NCI-H2196 (cell line): ENCODE measurements around the gene PRKCB.

Experiments used
- DNase-seq: peaks from one replicate; lab custom pipeline; 2025; ENCODE audit not compliant: unreplicated experiment; lab: John Stamatoyannopoulos, UW

The PRKCB gene

GRCh38 chr16:23962001-23962400, 126.2 kb downstream of the PRKCB start:
- DNase-seq, result no peak

DNA sequence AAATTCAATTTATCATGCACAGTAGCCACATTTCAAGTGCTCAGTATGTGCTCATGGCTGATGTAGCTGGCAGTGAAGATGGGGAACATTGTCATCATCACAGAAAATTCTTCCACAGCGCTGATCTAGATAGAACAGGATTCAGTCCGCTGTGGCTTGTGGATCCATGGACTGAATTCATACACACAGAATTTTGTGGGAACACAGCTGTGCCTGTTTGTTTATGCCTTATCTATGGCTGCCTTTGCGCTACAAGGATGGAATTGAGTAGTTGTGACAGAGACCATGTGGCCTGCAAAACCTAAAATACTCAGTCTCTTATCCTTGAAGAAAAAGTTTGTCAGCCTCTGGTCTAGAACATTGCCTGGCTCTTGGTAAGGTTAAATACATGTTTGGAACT, 128.4 kb downstream of the PRKCB start:
- DNase-seq, result no peak

DNA sequence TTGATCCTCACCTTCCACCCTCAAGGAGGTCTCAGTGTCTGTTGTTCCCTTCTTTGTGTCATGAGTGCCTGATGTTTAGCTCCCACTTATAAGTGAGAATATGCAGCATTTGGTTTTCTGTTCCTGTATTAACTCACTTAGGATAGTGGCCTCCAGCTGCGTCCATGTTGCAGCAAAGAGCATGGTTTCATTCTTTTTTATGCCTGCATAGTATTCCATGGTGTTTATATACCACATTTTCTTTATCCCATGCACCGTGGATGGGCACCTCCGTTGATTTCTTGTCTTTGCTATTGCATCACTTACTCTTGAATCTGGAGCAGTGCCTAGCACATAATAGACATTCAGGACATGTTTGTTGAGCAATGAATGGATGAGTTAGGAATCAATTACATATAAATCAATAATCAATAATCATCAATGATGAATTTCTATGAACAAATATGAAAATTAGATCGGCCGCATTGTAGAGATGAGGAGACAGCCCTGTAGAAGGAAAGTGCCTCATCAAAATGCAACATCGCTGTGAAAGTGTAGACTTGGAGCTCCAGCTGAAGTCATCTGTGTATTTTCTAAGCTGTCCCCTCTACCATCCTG, 129.5 kb downstream of the PRKCB start:
- DNase-seq, result no peak

GRCh38 chr16:23966597-23967394, 131.0 kb downstream of the PRKCB start:
- no peak for DNase-seq

- DNase-seq, result no peak
These were observed 132.0 kb downstream of the PRKCB start for GRCh38 chr16:23967775-23968174.

- DNase-seq, result no peak
These were observed 132.4 kb downstream of the PRKCB start for GRCh38 chr16:23968176-23968575.

DNA sequence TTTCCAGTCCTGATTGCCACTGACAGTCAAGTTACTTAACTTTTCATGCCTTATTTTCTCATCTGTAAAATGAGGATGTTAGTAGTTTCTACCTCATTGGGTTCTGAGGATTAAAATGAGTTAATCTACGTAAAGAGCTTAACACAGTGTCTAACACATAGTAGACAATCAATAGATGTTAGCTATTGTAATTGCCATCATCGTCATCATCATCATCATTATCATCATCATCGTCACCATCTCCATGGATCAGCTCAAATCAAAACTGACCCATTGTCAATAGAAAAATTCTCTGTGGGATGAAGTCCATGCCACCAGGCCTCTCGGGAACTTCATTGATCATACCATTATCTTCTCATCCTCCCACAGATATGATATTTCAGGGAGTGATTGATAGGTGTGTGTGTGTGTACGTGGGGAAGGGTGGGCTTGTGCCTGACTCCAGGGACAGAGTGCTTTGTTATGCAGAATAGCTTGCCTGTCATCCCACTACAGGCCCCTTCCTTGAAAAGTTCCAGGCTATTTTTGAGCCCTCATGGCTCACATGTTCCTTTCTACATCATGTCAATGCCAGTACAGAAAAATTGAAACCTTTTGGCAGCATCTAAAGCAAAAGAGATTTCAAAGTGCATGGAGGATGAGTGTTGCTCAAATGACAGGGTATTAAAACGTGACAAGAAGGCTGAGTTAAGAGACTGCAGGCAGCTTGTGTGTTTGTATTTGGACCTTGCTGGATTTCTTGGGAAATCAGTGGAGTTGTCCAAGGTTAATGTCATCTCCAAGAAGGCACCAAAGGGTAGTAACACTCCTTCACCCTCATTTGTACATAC, 133.9 kb downstream of the PRKCB start:
- DNase-seq, result no peak

DNA sequence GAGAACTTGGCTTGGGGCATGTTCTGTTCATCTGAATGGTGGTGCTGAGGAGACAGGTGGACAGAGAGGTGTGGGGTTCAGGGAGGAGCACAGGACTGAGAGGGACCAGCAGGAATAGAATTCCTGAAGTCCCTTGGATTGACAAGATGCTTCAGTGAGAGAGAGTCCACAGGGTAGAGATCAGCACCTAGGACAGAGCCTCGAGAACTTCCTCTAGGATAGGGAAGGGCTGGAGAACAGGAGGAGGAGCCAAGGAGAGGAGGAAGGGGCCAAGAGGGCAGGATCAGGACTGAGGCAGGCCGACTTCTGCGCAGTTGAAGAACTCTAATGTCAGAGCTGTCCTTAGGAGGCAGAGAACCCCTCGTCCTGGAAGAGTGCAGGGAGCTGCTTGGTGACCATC, 138.4 kb downstream of the PRKCB start:
- no peak for DNase-seq

DNA sequence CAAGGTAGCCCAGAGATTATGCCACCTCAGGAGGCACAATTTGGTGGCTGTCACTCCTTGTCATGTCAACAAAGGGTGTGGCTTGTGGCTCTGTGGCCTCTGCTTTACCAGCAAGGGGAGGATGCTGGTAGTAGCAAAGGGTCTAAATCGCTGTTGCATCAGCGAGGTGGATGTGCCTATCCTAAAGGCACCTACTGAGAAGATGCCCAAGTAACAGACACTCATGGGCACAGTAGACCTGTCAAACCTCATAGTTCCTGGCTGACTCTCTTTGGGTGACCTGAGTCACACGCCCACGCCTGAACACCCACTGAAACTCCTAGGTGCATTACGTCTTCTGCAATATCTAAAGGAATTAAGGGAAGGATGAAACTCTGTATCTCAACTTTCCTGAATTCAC, 139.5 kb downstream of the PRKCB start:
- DNase-seq, result no peak

GRCh38 chr16:23976091-23976490, 140.3 kb downstream of the PRKCB start:
- DNase-seq, result no peak

DNA sequence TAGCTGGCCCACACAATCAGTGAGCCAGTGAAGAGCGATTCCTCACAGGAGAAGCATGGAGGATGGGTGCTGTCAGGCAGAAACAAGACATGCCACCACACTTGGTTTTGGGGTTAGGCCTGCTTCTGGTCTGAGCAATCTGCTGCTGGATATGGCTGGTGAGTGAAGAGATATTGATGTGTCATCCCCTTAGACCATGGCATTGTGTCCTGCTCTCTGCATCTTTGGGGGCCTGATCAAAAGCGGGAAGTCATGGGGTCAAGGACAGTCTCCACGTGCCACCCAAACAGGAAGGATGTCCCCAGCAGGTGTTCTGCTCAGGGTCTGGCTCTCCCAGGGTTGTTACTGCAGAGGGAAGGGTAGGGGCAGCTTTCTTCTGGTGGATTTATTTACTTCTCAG, 140.7 kb downstream of the PRKCB start:
- DNase-seq, result no peak

- DNase-seq, result no peak
These were observed 143.7 kb downstream of the PRKCB start for GRCh38 chr16:23979441-23979840.

GRCh38 chr16:23979982-23980381, 144.2 kb downstream of the PRKCB start:
- no peak for DNase-seq

- DNase-seq, result no peak
These were observed 145.9 kb downstream of the PRKCB start for GRCh38 chr16:23981429-23982399.

DNA sequence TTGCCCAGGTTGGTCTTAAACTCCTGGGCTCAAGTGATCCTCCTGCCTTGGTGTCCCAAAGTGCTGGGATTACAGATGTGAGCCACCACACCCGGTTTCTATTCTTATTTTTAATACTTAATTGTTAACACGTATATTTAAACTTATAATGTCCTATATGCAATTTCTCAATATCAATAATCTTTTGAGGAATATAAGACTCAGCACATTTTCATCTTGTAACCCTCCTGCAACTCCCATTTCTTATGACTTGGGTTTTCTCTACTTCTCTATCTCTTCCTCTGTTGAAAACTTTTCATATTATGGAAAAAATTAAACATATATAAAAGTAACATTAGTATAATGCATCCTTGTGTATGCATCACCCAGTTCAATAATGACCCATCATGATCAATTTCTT, 150.7 kb downstream of the PRKCB start:
- DNase-seq, result no peak

- no peak for DNase-seq
These were observed 151.7 kb downstream of the PRKCB start for GRCh38 chr16:23987443-23987842.

GRCh38 chr16:23990507-23990906, 154.7 kb downstream of the PRKCB start:
- no peak for DNase-seq

- no peak for DNase-seq
These were observed 155.3 kb downstream of the PRKCB start for GRCh38 chr16:23991066-23991465.

GRCh38 chr16:23994615-23995014, 158.8 kb downstream of the PRKCB start:
- no peak for DNase-seq

DNA sequence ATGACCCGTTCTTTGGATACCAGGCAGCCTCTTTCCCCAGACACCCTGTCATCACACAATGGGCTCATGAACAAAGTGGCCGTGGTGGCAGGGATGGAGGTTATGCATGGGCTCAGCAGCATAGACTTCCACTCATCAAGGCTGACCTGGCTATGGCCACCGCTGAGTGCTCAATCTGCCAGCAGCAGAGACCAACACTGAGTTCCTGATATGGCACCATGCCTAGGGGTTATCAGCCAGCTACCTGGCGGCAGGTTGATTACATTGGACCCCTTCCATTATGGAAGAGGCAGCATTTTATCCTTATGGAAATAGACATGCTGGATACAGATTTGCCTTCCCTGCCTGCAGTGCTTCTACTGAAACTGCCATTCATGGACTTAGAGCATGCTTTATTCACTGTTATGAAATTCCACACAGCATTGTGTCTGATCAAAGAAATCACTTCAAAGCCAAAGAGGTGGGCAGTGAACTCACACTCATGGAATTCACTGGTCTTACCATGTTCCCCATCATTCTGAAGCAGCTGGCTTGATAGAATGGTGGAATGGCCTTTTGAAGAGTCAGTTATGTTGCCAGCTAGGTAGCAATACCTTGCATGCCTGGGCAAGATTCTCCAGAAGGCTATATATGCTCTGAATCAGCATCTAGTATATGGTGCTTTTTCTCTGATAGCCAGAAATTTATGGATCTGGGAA, 160.6 kb downstream of the PRKCB start:
- DNase-seq, result no peak
